ENCODE measurements around the gene EIF5.

- TF ChIP-seq, protein P1, sequence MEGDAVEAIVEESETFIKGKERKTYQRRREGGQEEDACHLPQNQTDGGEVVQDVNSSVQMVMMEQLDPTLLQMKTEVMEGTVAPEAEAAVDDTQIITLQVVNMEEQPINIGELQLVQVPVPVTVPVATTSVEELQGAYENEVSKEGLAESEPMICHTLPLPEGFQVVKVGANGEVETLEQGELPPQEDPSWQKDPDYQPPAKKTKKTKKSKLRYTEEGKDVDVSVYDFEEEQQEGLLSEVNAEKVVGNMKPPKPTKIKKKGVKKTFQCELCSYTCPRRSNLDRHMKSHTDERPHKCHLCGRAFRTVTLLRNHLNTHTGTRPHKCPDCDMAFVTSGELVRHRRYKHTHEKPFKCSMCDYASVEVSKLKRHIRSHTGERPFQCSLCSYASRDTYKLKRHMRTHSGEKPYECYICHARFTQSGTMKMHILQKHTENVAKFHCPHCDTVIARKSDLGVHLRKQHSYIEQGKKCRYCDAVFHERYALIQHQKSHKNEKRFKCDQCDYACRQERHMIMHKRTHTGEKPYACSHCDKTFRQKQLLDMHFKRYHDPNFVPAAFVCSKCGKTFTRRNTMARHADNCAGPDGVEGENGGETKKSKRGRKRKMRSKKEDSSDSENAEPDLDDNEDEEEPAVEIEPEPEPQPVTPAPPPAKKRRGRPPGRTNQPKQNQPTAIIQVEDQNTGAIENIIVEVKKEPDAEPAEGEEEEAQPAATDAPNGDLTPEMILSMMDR (IDR thresholded peaks at IDR 0.05; ENCODE audit: low read depth, low read length, poor library complexity, severe bottlenecking) = no peak
- no peak for TF ChIP-seq EZH2phosphoT487 (IDR thresholded peaks at IDR 0.05; ENCODE audit: borderline replicate concordance, low read length)
These were observed 40.6 kb upstream of the EIF5 start for GRCh38 chr14:103293465-103293864.
